GM18502 (cell line): Measurements from ENCODE around the gene OBSCN.

ENCODE experiments used
- ATAC-seq: cut with Tn5 transposase; IDR thresholded peaks from one replicate; pipeline ENCODE4 v1.9.1; 2021; ENCODE audit warnings: mild to moderate bottlenecking; ENCODE audit not compliant: unreplicated experiment, poor library complexity

OBSCN gene

DNA sequence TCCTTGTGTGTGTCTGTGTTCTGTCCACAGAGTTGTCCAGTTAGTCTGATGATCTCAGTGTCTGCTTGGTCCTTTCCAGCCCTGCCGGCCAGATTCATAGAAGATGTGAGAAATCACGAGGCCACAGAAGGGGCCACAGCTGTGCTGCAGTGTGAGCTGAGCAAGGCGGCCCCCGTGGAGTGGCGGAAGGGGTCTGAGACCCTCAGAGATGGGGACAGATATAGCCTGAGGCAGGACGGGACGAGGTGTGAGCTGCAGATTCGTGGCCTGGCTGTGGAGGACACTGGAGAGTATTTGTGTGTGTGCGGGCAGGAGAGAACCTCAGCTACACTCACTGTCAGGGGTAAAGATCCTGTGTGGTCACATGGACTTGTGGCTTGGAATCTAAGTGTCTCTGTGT lies 95.8 kb downstream of the OBSCN start:
- ATAC-seq: no peak

DNA sequence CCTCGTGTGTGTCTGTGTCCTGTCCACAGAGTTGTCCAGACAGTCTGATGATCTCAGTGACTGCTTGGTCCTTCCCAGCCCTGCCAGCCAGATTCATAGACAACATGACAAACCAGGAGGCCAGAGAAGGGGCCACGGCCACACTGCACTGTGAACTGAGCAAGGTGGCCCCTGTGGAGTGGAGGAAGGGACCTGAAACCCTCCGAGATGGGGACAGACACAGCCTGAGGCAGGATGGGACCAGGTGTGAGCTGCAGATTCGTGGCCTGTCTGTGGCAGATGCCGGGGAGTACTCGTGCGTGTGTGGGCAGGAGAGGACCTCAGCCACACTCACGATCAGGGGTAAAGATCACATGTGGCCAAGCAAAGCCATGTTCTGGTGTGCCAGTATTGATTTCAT lies 96.4 kb downstream of the OBSCN start:
- ATAC-seq: no peak

DNA sequence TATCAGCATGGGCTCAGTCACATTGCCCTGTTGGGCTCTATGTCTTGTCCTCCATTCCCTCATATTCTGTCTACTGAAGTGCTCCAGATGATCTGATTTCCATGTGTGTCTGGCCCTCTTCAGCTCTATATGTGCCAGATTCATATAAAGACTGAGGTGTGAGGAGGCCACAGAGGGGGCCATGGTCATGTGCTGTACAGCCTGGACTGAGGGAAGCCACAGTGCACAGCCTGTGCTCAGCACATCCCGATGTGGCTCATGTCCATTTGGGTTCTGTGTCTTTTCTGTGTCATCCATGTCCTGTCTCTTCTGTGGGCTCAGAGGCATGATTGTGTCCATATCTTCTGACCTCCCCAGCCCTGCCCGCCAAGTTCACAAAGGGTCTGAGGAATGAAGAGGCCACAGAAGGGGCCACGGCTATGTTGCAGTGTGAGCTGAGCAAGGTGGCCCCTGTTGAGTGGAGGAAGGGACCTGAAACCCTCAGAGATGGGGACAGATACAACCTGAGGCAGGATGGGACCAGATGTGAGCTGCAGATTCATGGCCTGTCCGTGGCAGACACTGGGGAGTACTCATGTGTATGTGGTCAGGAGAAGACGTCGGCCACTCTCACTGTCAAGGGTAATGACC lies 97.0 kb downstream of the OBSCN start:
- ATAC-seq: no peak

DNA sequence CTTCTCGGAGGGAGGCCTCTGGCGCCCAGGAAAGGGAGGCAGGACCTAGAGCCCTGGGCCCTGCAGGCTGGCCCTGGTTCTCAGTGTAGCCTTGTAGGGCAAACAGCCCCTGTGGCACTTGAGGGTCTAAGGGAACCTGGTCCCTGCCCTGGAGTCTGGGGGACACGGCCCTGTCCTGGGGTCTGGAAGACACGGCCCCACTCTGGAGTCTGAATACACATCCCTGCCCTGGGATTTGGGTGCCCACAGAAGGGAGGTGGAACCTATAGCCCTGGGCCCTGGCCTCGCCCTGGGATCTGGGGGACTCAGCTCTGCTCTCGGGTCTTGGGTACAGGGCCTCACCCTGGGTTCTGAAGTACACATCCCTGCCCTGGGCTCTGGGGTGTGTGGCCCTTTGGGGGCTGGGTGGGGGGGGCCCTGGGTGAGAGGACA lies 97.9 kb downstream of the OBSCN start:
- no peak for ATAC-seq

DNA sequence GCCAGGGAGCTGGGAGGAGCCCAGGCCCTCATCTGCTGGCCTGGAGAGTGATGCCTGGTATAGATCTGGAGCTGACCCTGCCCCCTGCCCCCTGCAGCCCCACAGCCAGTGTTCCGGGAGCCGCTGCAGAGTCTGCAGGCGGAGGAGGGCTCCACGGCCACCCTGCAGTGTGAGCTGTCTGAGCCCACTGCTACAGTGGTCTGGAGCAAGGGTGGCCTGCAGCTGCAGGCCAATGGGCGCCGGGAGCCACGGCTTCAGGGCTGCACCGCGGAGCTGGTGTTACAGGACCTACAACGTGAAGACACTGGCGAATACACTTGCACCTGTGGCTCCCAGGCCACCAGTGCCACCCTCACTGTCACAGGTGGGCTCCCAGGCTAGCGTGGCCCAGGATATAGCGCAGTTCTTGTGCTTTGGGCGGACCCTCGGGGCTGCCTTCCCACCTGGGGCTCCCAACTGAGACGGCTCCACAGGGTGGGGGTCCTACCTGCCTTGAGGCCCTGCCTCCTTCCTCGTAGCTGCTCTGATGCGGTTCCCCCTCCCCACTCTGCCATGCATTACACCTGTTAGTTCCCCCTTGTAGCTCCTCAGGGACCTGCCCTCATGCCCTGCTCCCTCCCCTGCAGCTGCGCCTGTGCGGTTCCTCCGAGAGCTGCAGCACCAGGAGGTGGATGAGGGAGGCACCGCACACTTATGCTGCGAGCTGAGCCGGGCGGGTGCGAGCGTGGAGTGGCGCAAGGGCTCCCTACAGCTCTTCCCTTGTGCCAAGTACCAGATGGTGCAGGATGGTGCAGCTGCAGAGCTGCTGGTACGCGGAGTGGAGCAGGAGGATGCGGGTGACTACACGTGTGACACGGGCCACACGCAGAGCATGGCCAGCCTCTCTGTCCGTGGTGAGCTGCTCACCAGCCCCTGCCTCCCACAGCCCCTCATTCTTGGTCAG lies 98.7 kb downstream of the OBSCN start:
- ATAC-seq: no peak

DNA sequence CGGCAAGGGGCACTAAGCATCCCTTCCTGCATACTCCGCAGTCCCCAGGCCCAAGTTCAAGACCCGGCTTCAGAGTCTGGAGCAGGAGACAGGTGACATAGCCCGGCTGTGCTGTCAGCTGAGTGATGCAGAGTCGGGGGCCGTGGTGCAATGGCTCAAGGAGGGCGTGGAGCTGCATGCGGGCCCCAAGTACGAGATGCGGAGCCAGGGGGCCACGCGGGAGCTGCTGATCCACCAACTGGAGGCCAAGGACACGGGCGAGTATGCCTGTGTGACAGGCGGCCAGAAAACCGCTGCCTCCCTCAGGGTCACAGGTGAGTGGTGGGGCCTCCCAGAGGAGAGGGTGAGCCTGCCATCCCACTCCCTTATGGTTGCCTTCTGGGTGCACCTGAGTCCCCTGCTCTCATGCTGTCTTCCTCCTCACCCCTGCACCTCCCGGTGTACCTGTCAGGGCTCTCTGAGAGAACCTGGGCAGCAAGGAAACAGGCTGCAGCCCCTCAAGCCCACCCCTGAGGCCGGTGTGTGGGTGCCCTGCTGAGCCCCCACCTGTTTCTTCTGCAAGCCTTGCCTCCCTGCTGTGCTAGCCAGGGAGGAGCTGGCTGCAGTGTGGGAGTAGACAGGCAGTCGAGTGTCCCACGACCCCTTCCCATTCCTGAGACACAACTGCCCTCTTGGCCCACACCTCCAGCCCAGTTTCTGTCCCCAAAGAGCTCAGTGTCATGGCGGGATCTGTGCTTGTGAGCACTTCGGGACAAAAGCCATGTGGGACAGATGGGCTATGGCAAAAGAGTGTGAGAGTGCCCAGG lies 99.6 kb downstream of the OBSCN start:
- ATAC-seq: no peak

DNA sequence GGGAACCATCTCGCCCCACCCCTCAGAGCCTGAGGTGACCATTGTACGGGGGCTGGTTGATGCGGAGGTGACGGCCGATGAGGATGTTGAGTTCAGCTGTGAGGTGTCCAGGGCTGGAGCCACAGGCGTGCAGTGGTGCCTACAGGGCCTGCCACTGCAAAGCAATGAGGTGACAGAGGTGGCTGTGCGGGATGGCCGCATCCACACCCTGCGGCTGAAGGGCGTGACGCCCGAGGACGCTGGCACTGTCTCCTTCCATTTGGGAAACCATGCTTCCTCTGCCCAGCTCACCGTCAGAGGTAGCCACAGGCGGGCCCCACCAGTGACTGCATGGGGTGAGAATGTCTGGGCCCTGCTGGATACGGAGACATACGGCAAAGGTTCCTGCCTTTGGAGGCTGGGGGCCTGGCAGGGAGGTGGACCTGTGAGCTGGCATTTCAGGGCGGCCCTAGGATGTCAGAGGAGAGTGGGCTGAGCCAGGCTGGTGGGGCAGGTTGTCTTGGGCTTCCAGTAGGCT lies 100.3 kb downstream of the OBSCN start:
- ATAC-seq: no peak

DNA sequence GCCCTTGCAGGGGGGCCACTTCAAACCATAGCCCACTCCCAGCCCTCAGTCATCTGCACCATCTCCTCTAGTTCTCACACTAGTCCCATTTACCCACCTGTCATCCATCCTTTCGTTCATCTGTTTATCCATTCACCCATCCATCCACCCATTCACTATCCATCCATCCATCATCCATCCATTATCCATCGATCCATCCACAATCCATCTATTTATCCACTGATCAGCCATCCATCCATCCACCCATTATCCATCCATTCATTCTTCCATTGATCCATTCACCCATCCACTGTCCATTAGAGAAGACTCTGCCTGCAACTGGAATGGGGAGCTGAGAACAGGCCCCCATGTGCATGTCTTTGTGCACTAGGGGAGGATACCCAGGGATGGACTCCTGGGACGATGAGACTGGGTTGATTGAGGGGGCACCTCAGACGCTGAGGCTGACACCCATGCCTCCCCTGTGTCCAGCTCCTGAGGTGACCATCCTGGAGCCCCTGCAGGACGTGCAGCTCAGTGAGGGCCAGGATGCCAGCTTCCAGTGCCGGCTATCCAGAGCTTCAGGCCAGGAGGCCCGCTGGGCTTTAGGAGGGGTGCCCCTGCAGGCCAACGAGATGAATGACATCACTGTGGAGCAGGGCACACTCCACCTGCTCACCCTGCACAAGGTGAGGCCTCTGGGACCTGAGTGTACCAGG lies 100.9 kb downstream of the OBSCN start:
- ATAC-seq: no peak

DNA sequence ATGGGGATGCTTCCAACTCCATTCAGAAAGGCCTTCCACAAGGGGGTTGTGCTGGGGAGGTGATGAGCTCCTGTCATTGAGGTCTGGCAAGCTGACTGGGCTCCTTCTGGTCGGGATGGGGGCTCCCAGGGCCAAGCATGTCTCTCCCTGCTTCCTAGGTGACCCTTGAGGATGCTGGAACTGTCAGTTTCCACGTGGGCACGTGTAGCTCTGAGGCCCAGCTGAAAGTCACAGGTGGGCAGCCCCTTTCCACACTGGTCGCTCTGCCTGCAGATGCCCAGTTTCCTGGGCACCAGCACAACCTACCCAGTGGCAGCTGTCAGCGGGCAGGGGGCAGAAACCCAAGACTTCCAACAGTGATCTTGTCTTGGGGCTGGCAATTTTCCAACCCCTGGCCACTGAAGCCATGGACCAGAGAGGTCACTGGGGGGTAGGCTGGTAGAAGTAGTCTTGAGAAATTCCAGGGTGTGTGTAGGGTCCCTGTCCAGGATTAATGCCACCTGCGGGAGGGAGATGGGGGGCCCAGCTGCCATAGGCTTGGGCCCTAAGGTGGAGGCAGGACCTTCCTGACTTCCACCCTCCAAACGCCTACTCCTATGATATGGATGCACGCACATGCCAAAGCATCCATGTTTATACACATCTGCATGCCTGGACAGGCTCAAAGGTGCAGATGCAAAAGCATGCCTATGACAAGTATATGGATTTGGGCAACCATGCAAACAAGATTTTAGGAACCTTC lies 101.7 kb downstream of the OBSCN start:
- no peak for ATAC-seq

DNA sequence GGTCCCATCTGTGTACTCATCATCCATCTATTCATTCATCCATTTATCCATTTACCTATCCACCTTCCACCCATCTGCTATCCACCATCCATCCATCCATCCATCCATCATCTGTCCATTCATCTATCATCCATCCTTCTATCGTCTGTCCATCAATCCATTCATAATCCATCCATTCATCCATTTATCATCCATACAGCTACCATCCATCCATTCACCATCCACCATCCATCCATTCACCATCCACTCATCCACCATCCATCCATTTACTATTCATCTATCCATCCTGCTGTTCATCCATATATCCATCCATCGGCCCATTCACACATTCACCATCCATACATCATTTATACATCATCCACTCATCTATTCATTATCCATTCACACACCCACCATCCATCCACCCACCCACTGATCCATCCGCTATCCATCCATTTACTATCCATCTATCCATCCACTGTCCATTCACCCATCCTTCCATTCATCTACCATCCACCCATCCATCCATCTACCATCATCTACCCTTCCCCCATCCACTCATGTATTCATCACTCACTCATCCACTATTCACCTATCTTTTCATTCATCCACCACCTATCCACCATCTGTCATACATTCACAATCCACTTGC lies 102.4 kb downstream of the OBSCN start:
- ATAC-seq: no peak

DNA sequence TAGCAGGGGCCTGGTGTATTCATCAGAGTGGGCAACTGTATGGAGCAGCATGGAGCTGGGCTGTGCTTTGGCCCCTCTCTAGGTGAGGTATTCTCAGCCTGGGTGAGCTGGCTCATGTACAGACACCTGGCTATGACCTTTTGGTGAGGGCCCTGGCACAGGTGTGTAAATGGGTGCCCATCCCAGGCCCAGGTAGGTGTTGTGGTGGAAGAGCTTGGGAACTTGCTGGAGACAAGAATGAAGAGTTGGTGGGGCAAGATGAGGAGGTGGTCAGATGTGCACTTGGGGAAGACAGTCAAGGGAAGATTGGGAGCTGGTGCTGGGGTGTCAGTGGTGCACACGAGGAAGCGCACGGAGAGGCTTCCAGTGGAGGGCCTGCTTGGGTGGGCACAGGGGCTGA lies 103.2 kb downstream of the OBSCN start:
- ATAC-seq: no peak

DNA sequence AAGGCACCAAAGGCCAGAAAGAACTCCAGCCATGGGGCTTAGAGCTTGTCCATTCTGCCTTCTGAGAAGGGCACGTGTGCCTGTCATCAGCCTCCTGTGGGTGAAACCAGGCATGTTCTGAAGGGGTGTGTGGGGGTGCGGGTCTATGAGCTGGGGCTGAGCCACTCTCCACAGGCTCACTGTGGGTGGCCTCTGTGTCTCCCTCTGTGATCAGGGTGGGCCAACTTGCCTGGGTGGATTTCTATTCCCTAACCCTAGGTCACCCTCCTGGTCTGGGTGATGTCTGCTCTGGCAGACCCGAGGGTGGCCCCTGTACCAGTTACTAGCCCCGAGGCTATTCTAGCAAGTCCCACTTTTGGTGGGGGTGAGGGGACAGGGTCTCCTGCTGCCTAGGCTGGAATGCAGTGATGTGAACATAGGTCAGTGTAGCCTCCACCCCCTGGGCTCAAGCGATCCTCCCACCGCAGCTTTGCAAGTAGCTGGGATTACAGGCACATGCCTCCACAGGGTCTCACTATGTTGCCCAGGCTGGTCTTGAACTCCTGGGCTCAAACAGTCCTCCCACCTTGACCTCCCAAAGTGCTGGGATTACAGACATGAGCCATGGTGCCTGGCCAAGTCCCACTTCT lies 104.4 kb downstream of the OBSCN start:
- no peak for ATAC-seq

DNA sequence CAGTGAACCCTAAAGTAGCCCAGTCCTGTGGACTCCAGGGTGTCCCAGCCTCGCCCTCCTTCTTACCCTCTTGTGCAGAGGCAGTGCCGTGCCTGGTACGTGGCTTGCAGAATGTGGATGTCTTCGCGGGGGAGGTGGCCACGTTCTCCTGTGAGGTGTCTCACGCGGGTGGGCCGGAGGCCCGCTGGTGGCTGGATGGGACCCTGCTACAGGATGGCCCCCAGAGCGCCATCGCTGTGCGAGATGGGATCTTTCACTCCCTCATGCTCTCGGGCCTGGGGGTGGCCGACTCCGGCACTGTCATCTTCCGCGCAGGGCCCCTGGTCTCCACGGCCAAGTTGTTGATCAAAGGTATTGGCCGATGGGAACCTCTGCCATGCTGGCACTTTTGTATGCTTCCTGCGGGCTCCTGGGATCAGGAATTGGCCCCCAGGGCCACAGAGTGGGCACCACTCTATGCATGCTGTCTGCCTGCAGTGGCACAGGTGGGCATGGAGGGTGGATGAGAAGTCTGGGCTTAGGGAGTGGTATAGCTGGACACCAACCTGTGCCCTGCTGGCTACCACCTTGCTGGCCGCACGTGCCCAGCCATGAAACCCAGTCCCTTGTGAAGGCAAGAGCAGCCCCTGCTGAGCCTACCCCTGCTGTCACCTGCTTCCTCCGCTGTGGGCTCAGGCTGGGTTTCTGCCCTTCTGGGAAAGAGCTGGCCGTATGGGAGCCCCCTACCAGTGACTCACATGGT lies 105.9 kb downstream of the OBSCN start:
- ATAC-seq: no peak

DNA sequence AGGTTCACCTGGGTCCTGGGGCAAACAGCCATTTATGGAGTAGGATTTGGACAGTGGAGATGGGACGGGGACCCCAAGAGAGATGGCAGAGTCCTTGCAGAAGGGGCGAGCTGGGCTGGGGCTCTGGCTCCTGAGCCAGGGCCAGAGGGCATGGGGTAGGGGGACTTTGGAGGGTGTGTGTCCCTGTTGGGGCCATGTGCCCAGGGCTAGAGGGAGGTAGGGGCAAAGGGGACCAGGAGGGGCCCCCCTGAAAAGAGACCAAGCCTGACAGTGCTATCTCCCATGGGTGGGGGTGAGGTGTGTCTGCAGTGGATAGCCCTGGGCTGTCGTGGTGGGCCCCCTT lies 106.4 kb downstream of the OBSCN start:
- no peak for ATAC-seq

DNA sequence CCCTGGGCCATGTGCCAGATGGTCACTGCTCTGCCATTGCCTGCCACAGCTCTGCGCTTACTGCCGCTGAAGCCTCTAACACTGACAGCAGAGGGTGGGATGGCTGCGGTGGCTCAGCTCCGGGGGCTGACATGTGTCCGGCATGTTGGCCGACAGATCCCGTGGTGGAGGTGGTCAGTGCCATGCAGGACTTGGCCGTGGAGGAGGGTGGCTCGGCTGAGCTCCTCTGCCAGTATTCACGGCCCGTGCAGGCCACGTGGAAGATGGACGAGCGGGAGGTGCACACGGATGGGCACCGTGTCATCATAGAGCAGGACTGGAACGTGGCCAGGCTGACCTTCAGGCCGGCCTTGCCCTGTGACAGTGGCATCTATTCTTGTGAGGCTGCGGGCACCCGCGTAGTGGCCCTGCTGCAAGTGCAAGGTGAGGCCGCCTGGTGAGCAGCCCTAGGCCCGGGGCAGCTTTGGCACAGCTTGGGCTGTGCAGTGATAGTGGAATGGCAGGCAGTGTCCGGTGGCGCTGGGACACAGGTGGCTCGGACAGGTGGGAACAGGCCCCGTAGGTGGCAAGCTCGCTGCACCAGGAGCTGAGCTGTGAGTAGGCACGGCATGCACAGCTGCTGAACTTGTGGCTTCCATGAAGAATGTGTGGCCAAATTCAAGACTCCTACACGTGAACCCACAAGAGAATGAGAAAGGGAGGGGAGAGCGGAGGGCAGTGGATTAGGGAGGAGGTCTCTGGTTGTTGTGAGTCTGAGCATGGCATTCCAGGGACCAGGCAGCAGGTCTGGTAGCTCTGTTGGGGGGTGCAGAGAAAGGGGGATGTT lies 107.0 kb downstream of the OBSCN start:
- no peak for ATAC-seq

DNA sequence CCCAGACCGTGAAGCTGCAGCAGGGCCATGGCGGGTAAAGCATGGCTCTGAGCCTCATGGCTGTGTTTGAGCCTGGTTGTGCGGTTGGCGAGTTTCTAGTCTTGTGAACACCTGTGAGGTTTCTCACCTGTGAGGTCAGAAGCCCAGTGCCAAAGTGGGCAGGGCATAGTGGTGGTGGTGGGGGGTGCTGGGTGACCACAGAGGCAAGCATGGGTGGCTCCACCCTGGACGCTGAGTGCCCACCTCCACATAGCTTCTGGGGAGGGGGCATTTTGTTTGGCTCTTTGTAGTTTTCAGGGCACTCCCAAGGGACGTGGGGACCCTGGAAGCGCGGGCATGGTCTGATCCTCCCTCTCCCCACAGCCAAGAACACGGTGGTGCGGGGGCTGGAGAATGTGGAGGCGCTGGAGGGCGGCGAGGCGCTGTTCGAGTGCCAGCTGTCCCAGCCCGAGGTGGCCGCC lies 107.7 kb downstream of the OBSCN start:
- no peak for ATAC-seq

DNA sequence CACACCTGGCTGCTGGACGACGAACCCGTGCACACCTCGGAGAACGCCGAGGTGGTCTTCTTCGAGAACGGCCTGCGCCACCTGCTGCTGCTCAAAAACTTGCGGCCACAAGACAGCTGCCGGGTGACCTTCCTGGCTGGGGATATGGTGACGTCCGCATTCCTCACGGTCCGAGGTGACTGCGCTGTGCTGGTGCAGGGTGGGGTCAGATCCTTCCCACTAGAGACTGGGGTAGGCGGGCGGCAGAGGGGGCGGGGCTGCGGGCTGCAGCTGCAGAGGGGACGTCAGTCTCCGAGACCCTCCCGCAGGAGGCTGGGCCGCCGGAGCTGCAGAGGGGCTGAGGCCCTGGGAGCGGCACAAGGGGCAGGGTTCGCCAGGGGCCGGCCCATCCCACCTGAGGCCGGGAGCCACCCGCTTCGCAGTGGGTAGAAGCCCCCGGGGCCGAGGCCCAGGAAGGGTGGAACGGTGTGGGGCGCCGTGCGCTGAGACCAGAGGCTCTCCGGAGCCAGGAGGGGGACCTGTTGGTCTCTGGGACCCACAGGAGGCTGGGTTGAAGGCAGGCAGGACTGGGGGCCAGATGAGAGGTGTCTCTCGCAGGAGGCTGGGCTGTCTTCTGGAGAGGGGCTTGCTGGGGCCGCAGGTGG lies 108.2 kb downstream of the OBSCN start:
- ATAC-seq: no peak
